SK-N-SH treated with all-trans-retinoic acid at 6 μM for 48 hours (cell line): ENCODE results near the gene BARHL2.

Experiments
- ARNTL ChIP-seq: fragments of 450-650 bp; formaldehyde crosslinking; IDR thresholded peaks from 2 replicates; pipeline ENCODE4 v1.5.0; 2020; ENCODE audit warnings: low read depth, mild to moderate bottlenecking, moderate library complexity, borderline replicate concordance
- ZNF70 ChIP-seq: fragments of 450-650 bp; formaldehyde crosslinking; IDR thresholded peaks from 2 replicates; pipeline ENCODE4 v1.5.0; 2020; ENCODE audit warnings: mild to moderate bottlenecking, moderate library complexity

DNA sequence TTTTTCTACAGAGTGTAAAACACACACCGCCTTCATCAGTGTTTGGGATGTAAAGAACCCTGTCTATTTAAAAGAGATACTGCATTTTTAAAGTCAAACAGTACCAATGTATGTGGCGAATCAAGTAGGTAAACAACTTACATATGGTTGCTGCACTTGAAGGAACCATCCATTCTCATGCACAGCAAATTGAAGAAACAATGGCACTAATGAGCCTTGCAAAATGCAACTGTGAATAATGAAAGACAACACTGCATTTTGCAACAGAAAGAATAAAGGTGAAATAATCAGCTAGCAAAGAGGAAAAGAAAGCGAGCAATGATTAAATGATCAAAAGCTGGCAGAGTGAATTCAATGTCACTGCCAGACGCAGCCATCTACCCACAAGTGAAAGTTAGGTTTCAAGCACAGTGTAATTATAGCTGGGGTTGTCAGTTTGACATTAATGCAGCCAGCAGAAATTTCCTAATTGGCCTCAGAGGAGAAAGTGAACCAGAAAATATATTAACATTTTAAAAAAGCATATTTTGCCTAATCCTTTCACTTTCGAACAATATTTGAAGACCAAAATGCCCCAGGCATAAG, 10.9 kb upstream of the BARHL2 start:
- TF ChIP-seq ZNF70 (CRISPR knock-in tag) (no peak), ARNTL (CRISPR knock-in tag) (no peak)
